OCI-LY3 (cell line): ENCODE results near the gene DDX10.

ENCODE experiments used
- EZH2phosphoT487 ChIP-seq: fragments of 200-600 bp; shearing (Covaris generic); IDR thresholded peaks from 2 replicates; pipeline ENCODE4 v1.6.1; 2018; ENCODE audit warnings: antibody characterized with exemption, mixed run types, low read depth
- TF ChIP-seq, protein P1 (sequence below): fragments of 200-600, 300-600 bp; sonication (generic); IDR thresholded peaks from 2 replicates; pipeline ENCODE4 v1.5.1; 2014; ENCODE audit warnings: antibody characterized with exemption, low read length, low read depth

DNA sequence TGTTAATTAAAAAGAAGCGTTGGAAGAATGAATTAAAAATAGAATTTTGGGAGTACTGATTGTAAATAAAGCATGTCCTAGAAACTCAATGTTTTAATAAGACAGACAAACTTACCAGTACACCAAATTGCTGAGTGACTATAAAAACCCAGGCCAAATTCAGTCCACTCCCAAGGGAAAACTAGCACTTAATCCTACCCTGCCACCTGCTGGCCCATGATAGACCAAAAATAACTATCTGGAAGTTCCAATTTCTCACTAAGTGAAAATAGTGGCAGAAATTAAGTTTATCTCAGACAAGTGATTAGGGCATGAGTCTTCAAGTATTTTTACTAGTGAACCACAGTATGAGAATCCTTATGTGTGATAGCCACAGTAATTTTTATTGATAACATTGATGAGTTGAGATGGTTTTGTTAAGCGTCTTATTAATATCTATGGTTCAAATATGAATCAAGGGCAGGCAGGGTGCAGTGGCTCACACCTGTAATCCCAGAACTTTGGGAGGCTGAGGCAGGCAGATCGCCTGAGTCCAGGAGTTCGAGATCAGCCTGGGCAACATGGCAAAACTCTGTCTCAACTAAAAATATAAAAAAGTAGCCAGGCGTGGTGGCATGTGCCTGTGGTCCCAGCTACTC lies 9.8 kb upstream of the DDX10 start:
- TF ChIP-seq, protein P1, sequence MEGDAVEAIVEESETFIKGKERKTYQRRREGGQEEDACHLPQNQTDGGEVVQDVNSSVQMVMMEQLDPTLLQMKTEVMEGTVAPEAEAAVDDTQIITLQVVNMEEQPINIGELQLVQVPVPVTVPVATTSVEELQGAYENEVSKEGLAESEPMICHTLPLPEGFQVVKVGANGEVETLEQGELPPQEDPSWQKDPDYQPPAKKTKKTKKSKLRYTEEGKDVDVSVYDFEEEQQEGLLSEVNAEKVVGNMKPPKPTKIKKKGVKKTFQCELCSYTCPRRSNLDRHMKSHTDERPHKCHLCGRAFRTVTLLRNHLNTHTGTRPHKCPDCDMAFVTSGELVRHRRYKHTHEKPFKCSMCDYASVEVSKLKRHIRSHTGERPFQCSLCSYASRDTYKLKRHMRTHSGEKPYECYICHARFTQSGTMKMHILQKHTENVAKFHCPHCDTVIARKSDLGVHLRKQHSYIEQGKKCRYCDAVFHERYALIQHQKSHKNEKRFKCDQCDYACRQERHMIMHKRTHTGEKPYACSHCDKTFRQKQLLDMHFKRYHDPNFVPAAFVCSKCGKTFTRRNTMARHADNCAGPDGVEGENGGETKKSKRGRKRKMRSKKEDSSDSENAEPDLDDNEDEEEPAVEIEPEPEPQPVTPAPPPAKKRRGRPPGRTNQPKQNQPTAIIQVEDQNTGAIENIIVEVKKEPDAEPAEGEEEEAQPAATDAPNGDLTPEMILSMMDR: peak; percentile 57
- no peak for TF ChIP-seq EZH2phosphoT487
